ENCODE measurements around the gene CFAP74. TPM values are rescaled to one million over a fixed set of nuclear protein-coding genes. Genes with fewer than 3 reads are reported as not detected.

Gene CFAP74
- total and polyA plus RNA-seq, 9 donors, result 0.05 to 8.0 (median 0.58) TPM; not detected in 1

- Histone ChIP-seq H3K27me3 (no peaks in the 10 kb centered on the region), H3K36me3 (no peaks in the 10 kb centered on the region), H3K27ac (no peak overlapping the region), H3K4me1 (ENCODE audit: insufficient read depth) (peaks cover 18% of the 10 kb centered on the region), H3K4me3 (no peak overlapping the region), H3K9me3 (no peaks in the 10 kb centered on the region)
- TF ChIP-seq CTCF (IDR thresholded peaks at IDR 0.05) (no peak), EP300 (IDR thresholded peaks at IDR 0.05) (no peak)
- 46 to 70% (median 51%) methylated on average over 14 of the region's 14 CpGs for WGBS, 3 donors
- intact Hi-C loops (cut with DNase I), result loop anchor here in 2 of 4 donors (10.0 kb wide), 2 partner anchors 111 to 141 kb away; no protein-coding TSS in a partner anchor
- DNase-seq, result no peak
These were observed 107.9 kb downstream of the CFAP74 start for GRCh38 chr1:1895456-1896336.

GRCh38 chr1:1895060-1895418 lies 108.5 kb downstream of the CFAP74 start:
- no peak for DNase-seq
- intact Hi-C loops (cut with DNase I), result loop anchor here in 2 of 4 donors (10.0 kb wide), 2 partner anchors 110 to 140 kb away; no protein-coding TSS in a partner anchor
- Histone ChIP-seq H3K4me1 (ENCODE audit: insufficient read depth) (peaks cover 18% of the 10 kb centered on the region), H3K27ac (no peak overlapping the region), H3K9me3 (no peaks in the 10 kb centered on the region), H3K27me3 (no peaks in the 10 kb centered on the region), H3K4me3 (no peak overlapping the region), H3K36me3 (no peaks in the 10 kb centered on the region)
- WGBS, 3 donors, result 17 to 26% (median 24%) methylated on average over 10 of the region's 10 CpGs
- no peak for TF ChIP-seq EP300 (IDR thresholded peaks at IDR 0.05)
- no peak for TF ChIP-seq CTCF (IDR thresholded peaks at IDR 0.05)
- no peak for TF ChIP-seq POLR2A (IDR thresholded peaks at IDR 0.05)

- TF ChIP-seq POLR2A (IDR thresholded peaks at IDR 0.05), result no peak
- no peak for TF ChIP-seq CTCF (IDR thresholded peaks at IDR 0.05)
- TF ChIP-seq EP300 (IDR thresholded peaks at IDR 0.05), result no peak
- peak in 4 of 5 donors; percentile 44 to 73 (median 48) for DNase-seq
- Histone ChIP-seq H3K27me3 (no peaks in the 10 kb centered on the region), H3K9me3 (no peaks in the 10 kb centered on the region), H3K36me3 (no peaks in the 10 kb centered on the region), H3K27ac (peak overlapping the region in 1 of 2 donors; percentile 25), H3K4me3 (no peak overlapping the region), H3K4me1 (ENCODE audit: insufficient read depth) (peaks cover 18% of the 10 kb centered on the region)
- 6 to 8% (median 7%) methylated on average over 14 of the region's 14 CpGs for WGBS, 3 donors
- intact Hi-C loops (cut with DNase I), result loop anchor here in 3 of 4 donors (5.0 to 10.0 kb wide), 3 partner anchors 110 to 140 kb away; partner anchors contain the start of gene NADK (in 1 of the 3)
These were observed 109.1 kb downstream of the CFAP74 start for GRCh38 chr1:1894354-1895059.

GRCh38 chr1:1893997-1894353 lies 109.6 kb downstream of the CFAP74 start:
- Histone ChIP-seq H3K36me3 (no peaks in the 10 kb centered on the region), H3K4me3 (no peak overlapping the region), H3K4me1 (ENCODE audit: insufficient read depth) (peaks cover 14% of the 10 kb centered on the region), H3K9me3 (no peaks in the 10 kb centered on the region), H3K27ac (peak overlapping the region in 1 of 2 donors; percentile 25), H3K27me3 (no peaks in the 10 kb centered on the region)
- TF ChIP-seq EP300 (IDR thresholded peaks at IDR 0.05), result no peak
- TF ChIP-seq CTCF (IDR thresholded peaks at IDR 0.05), result no peak
- TF ChIP-seq POLR2A (IDR thresholded peaks at IDR 0.05), result no peak
- 80 to 100% (median 83%) methylated on average over 1 to 2 of the region's 2 CpGs for WGBS, 3 donors
- no peak for DNase-seq
- intact Hi-C loops (cut with DNase I), result loop anchor here in 3 of 4 donors (5.0 to 10.0 kb wide), 3 partner anchors 109 to 139 kb away; partner anchors contain the start of gene NADK (in 1 of the 3)
